Coronary artery (tissue), 2 donors: ENCODE data around the gene MTO1.

Experiments
- DNase-seq: peaks from one replicate; pipeline ENCODE4 v3.0.0-alpha.2; 2017; ENCODE audit warnings: low spot score
- H3K27ac ChIP-seq, 2 donors: fragments of 200-600 bp; sonication (generic); one replicate each; pipeline ENCODE4 v1.5.1; 2016 to 2019
- H3K4me3 ChIP-seq: fragments of 200-600 bp; sonication (generic); 2 replicates; pipeline ENCODE4 v1.5.1; 2016; ENCODE audit warnings: mild to moderate bottlenecking, moderate library complexity
- CTCF ChIP-seq: fragments of 200-600 bp; sonication (generic); IDR thresholded peaks from one replicate; pipeline ENCODE4 v1.5.1; 2019; ENCODE audit warnings: antibody characterized with exemption

The MTO1 gene

GRCh38 chr6:73477407-73477806, 15.9 kb downstream of the MTO1 start:
- Histone ChIP-seq H3K4me3 (no peak overlapping the region), H3K27ac (no peak overlapping the region)
- DNase-seq = no peak
- TF ChIP-seq CTCF = no peak

- Histone ChIP-seq H3K4me3 (no peak overlapping the region), H3K27ac (no peak overlapping the region)
- no peak for TF ChIP-seq CTCF
- DNase-seq = no peak
Measured at GRCh38 chr6:73481969-73482368, 20.4 kb downstream of the MTO1 start.

- no peak for TF ChIP-seq CTCF
- DNase-seq = no peak
- no peak overlapping the region for H3K27ac ChIP-seq
- H3K4me3 ChIP-seq = no peak overlapping the region
Measured at GRCh38 chr6:73484438-73484837, 22.9 kb downstream of the MTO1 start.

- no peak overlapping the region for H3K4me3 ChIP-seq
- no peak for DNase-seq
- no peak overlapping the region for H3K27ac ChIP-seq
- TF ChIP-seq CTCF = no peak
Measured at GRCh38 chr6:73487473-73487872, 25.9 kb downstream of the MTO1 start.

GRCh38 chr6:73491377-73491776, 29.8 kb downstream of the MTO1 start:
- no peak for DNase-seq
- Histone ChIP-seq H3K27ac (no peak overlapping the region), H3K4me3 (no peak overlapping the region)
- no peak for TF ChIP-seq CTCF

GRCh38 chr6:73497915-73498314, 36.4 kb downstream of the MTO1 start:
- no peak overlapping the region for H3K4me3 ChIP-seq
- no peak for DNase-seq
- H3K27ac ChIP-seq = no peak overlapping the region
- TF ChIP-seq CTCF = no peak

GRCh38 chr6:73503027-73503772, 41.7 kb downstream of the MTO1 start:
- no peak overlapping the region for H3K27ac ChIP-seq
- DNase-seq = no peak
- H3K4me3 ChIP-seq = no peak overlapping the region
- TF ChIP-seq CTCF = no peak
